HEK293 (cell line): Measurements from ENCODE around the gene BTG2.

Source experiments
- ATF2 ChIP-seq: fragments of 450-650 bp; formaldehyde crosslinking; IDR thresholded peaks from 2 replicates; pipeline ENCODE4 v1.5.1; 2016; ENCODE audit warnings: missing biosample characterization, missing genetic modification characterization, low read depth
- CTCF ChIP-seq: fragments of 450-650 bp; formaldehyde crosslinking; IDR thresholded peaks from 2 replicates; pipeline ENCODE4 v1.5.1; 2016; ENCODE audit warnings: missing biosample characterization, missing genetic modification characterization
- HIC1 ChIP-seq: fragments of 450-650 bp; formaldehyde crosslinking; IDR thresholded peaks from 2 replicates; pipeline ENCODE4 v1.5.1; 2016; ENCODE audit warnings: missing biosample characterization, missing genetic modification characterization
- ZNF138 ChIP-seq: fragments of 450-650 bp; formaldehyde crosslinking; IDR thresholded peaks from 2 replicates; pipeline ENCODE4 v1.5.1; 2016; ENCODE audit warnings: missing biosample characterization, missing genetic modification characterization, borderline replicate concordance
- ZNF626 ChIP-seq: fragments of 450-650 bp; sonication (Bioruptor Pico); formaldehyde crosslinking; IDR thresholded peaks from 2 replicates; pipeline ENCODE4 v1.5.1; 2018; ENCODE audit warnings: missing biosample characterization, missing genetic modification characterization, inconsistent platforms
- ZNF830 ChIP-seq: fragments of 450-650 bp; IDR thresholded peaks from 2 replicates; pipeline ENCODE4 v1.5.0; 2018; ENCODE audit warnings: missing biosample characterization, missing genetic modification characterization, low read depth, mild to moderate bottlenecking, moderate library complexity

GRCh38 chr1:203291201-203292096, 13.9 kb upstream of the BTG2 start:
- TF ChIP-seq CTCF (tag by site-specific recombination) (no peak), HIC1 (no peak), ZNF626 (tag by site-specific recombination) (no peak), ATF2 (tag by site-specific recombination) (no peak), ZNF830 (tag by site-specific recombination) (no peak), ZNF138 (no peak)
